Esophagus muscularis mucosa (tissue), 4 donors: ENCODE results near the gene IFFO2. TPM values are rescaled to one million over a fixed set of nuclear protein-coding genes. Genes with fewer than 3 reads are reported as not detected.

Experiments
- DNase-seq: peaks from one replicate; pipeline ENCODE4 v3.0.0-alpha.2; 2017; ENCODE audit errors: extremely low spot score
- H3K27ac ChIP-seq, 4 donors: fragments of 200-600 bp; sonication (generic); replicated peaks in 1 of 4; 1 replicate in 3 of 4; 2 replicates in 1 of 4; pipeline ENCODE4 v1.5.1; 2016 to 2019; ENCODE audit warnings: mild to moderate bottlenecking in 1 of 4
- H3K27me3 ChIP-seq, 4 donors: fragments of 200-600 bp; sonication (generic); one replicate each; pipeline versions ENCODE4 v1.5.1 to v1.6.0; 2016 to 2019
- H3K36me3 ChIP-seq, 4 donors: fragments of 200-600 bp; sonication (generic); one replicate each; pipeline ENCODE4 v1.5.1; 2016 to 2019
- H3K4me1 ChIP-seq, 4 donors: fragments of 200-600 bp; sonication (generic); one replicate each; pipeline ENCODE4 v1.5.1; 2016 to 2019
- H3K4me3 ChIP-seq, 4 donors: fragments of 200-600 bp; sonication (generic); 1 replicate in 2 of 4; 2 replicates in 2 of 4; pipeline ENCODE4 v1.5.1; 2016 to 2019; ENCODE audit warnings: mild to moderate bottlenecking in 4 of 4, moderate library complexity in 1 of 4
- H3K9me3 ChIP-seq, 4 donors: fragments of 200-600 bp; sonication (generic); 1 replicate in 3 of 4; 2 replicates in 1 of 4; pipeline ENCODE4 v1.5.1; 2016 to 2019
- CTCF ChIP-seq, 3 experiments: fragments of 200-600 bp in 2 of 3; fragments of 450-650 bp in 1 of 3; sonication (generic) in 2 of 3; IDR thresholded peaks; one replicate each; pipeline ENCODE4 v1.5.1; 2017 to 2019; ENCODE audit warnings: antibody characterized with exemption in 3 of 3, mild to moderate bottlenecking in 2 of 3, moderate library complexity in 1 of 3
- EP300 ChIP-seq: sonication (generic); formaldehyde crosslinking; IDR thresholded peaks from one replicate; pipeline ENCODE4 v1.6.1; 2017; ENCODE audit warnings: antibody characterized with exemption
- POLR2A ChIP-seq: fragments of 450-650 bp; IDR thresholded peaks from one replicate; pipeline ENCODE4 v1.6.1; 2017; ENCODE audit warnings: antibody characterized with exemption, moderate library complexity, mild to moderate bottlenecking, low read depth
- POLR2AphosphoS5 ChIP-seq, 2 donors: sonication (generic); formaldehyde crosslinking; IDR thresholded peaks; one replicate each; pipeline ENCODE4 v1.6.1; 2017; ENCODE audit warnings: antibody characterized with exemption in 2 of 2
- WGBS: methylation state at CpG from one replicate; pipeline ENCODE4 v1.1.5; 2018; 5-methylcytosine and 5-hydroxymethylcytosine counted together
- intact Hi-C: fragments of 100-400 bp; cut with DNase I; formaldehyde crosslinking; loops from one replicate; pipeline ENCODE4 v1.15.1; 2023
- total RNA-seq, 4 donors: library from RNA; depleted of rRNA; stranded (reverse); fragments of >200 nt; gene quantifications; one replicate each; pipeline versions ENCODE4 v1.1.0 to v1.2.1, GENCODE V29; 2016

The IFFO2 gene
- total RNA-seq, 4 donors from 2014 or later: 9.6 to 40.3 (median 16.3) TPM

DNA sequence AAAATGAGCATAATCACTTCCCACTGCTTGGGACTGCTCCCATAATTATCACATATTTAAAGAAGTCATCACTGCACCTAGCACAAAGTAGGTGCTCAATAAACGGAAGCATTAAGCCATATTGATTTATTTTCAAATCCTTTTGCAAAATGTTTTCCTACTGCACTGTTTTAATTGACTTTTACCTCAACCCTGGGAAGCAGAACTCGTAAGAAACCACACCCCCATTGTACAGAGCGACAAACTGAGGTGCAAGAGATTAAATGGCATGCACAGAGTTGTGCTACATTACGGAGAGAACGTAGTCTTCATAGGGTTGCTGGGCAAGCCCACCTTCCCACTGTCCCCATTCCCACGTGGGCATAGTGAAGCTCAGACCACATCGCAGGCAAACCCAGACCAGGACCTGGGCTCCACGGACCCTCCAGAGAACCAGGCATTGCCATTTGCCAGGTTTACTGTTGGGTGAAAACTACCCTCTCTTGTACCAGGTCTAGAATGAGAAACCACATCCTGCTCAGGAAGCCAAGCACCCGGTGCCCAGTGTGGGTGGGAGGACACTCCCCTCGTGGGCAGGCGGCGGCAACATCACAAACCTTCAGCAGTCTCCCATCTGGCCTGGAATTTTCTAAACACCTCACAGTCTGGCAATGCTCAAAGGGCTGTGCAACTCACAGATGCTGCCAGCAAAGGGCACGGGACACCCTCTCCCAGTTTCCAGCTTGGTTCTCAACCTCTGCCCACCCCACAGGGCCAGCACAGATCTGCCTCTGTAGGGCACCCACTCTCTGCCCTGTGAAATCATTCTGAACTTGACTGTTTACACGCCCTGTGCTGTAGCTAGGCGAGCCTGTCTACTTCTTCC is 8.2 kb downstream of the IFFO2 start:
- WGBS: 58% methylated on average over 11 of the region's 15 CpGs
- no peak for DNase-seq

DNA sequence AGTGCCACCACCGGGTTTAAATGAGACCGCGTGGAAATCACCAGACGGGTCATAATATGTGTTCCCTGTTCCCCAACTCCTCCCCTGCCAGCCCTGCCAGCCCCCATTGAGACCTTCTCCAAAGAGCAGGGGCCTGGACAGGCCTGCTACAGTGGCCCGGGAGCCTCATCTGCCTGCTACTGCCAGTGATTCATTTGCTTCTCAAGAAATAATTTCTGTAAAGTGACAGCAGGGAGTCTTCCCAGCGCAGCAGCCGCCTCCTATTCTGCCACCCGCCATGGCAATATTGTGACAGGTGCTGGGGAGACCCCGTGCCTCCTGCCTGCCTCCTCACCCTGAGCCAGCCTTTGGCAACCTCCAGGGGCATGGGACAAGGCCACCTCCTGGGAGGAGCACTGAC is 8.9 kb downstream of the IFFO2 start:
- intact Hi-C loops: no loop called here
- no peak for TF ChIP-seq POLR2AphosphoS5 (IDR thresholded peaks at IDR 0.05)
- TF ChIP-seq CTCF (IDR thresholded peaks at IDR 0.05): no peak
- no peak for TF ChIP-seq POLR2A
- peak overlapping the region; percentile 85 to 95 (median 94) for H3K27ac ChIP-seq
- H3K4me3 ChIP-seq: no peak overlapping the region
- no peaks in the 10 kb centered on the region for H3K9me3 ChIP-seq
- no peaks in the 10 kb centered on the region for H3K27me3 ChIP-seq
- DNase-seq: no peak
- no peaks in the 10 kb centered on the region for H3K36me3 ChIP-seq
- H3K4me1 ChIP-seq: peaks cover 75 to 100% (median 95%) of the 10 kb centered on the region in 4 donors
- WGBS: 78% methylated on average over 8 of the region's 9 CpGs

More for the DNA sequence above, 8.2 kb downstream of the IFFO2 start:
- TF ChIP-seq CTCF (IDR thresholded peaks at IDR 0.05) (no peak), POLR2AphosphoS5 (IDR thresholded peaks at IDR 0.05) (peak; percentile 30 to 49), EP300 (no peak)
- no peaks in the 10 kb centered on the region for H3K27me3 ChIP-seq
- no peak overlapping the region for H3K4me3 ChIP-seq
- peaks cover 71 to 100% (median 97%) of the 10 kb centered on the region in 4 donors for H3K4me1 ChIP-seq
- intact Hi-C loops: no loop called here
- H3K9me3 ChIP-seq: no peaks in the 10 kb centered on the region
- H3K36me3 ChIP-seq: no peaks in the 10 kb centered on the region
- H3K27ac ChIP-seq: peak overlapping the region; percentile 85 to 95 (median 94)

- Histone ChIP-seq H3K27me3 (no peaks in the 10 kb centered on the region), H3K36me3 (no peaks in the 10 kb centered on the region), H3K4me3 (no peak overlapping the region), H3K9me3 (no peaks in the 10 kb centered on the region), H3K4me1 (peaks cover 78 to 100% (median 95%) of the 10 kb centered on the region in 4 donors), H3K27ac (peak overlapping the region; percentile 85 to 95 (median 94))
- 76% methylated on average over 12 of the region's 15 CpGs for WGBS
- intact Hi-C loops: no loop called here
- DNase-seq: no peak
- TF ChIP-seq CTCF (IDR thresholded peaks at IDR 0.05): no peak
- TF ChIP-seq POLR2A: no peak
- TF ChIP-seq POLR2AphosphoS5 (IDR thresholded peaks at IDR 0.05): peak in 1 of 2 donors; percentile 17
- TF ChIP-seq EP300: no peak
These were observed 9.7 kb downstream of the IFFO2 start for GRCh38 chr1:18946550-18947381.

DNA sequence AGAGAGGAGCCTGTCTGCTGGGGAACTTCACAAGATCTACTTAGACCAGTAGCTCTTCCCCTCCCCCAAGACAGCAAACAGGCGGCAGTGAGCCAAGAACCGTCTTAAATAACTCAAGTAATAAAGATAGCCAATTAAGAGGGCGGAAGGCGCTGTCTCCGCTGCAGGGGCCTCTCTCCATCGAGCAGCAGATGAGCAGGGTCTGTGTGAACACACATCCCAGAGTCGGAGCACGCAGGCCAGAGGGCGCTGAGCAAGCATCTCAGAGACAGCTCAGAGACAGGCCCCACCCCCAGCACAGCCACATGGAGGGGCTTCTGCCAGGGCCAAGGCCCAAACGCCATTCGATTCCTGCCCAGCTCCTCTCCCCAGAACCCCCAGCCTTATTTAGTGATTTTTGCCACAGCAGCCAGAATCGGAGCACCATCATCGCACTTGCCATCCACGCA is 11.1 kb downstream of the IFFO2 start:
- DNase-seq: no peak
- intact Hi-C loops: no loop called here

More for the DNA sequence above, 11.1 kb downstream of the IFFO2 start:
- no peak for TF ChIP-seq CTCF (IDR thresholded peaks at IDR 0.05)
- TF ChIP-seq EP300: no peak
- no peak for TF ChIP-seq POLR2A
- TF ChIP-seq POLR2AphosphoS5 (IDR thresholded peaks at IDR 0.05): no peak
- whole genome bisulfite sequencing: 54% methylated on average over 12 of the region's 14 CpGs
- no peaks in the 10 kb centered on the region for H3K27me3 ChIP-seq
- no peaks in the 10 kb centered on the region for H3K36me3 ChIP-seq
- peaks cover 79 to 100% (median 95%) of the 10 kb centered on the region in 4 donors for H3K4me1 ChIP-seq
- H3K27ac ChIP-seq: peak overlapping the region; percentile 49 to 95 (median 80)
- no peaks in the 10 kb centered on the region for H3K9me3 ChIP-seq
- H3K4me3 ChIP-seq: no peak overlapping the region
